ENCODE measurements around the gene VAMP2. TPM values are rescaled to one million over a fixed set of nuclear protein-coding genes. Genes with fewer than 3 reads are reported as not detected.

Gene VAMP2
- total and polyA plus RNA-seq, 9 of the 15 experiments (the other 6 are each of a cell fraction or from before 2014, with no cell fraction given) = 2.3 to 31.8 (median 6.0) TPM

- TF ChIP-seq PRDM10 (IDR thresholded peaks at IDR 0.05; ENCODE audit: partially characterized antibody) (peak; percentile 43), ASH1L (IDR thresholded peaks at IDR 0.05; ENCODE audit: borderline replicate concordance, low read depth, partially characterized antibody) (no peak), RBM34 (IDR thresholded peaks at IDR 0.05; ENCODE audit: borderline replicate concordance, insufficient read depth, low read length) (no peak), HDAC2 (IDR thresholded peaks at IDR 0.05) (no peak), HOXB6 (CRISPR knock-in tag; IDR thresholded peaks at IDR 0.05; ENCODE audit: borderline replicate concordance) (no peak), NR2C1 (IDR thresholded peaks at IDR 0.05) (no peak), NR2C1 (tag; IDR thresholded peaks at IDR 0.05) (no peak), MYNN (IDR thresholded peaks at IDR 0.05) (no peak), MYNN (CRISPR knock-in tag; IDR thresholded peaks at IDR 0.05) (no peak), ZBTB2 (IDR thresholded peaks at IDR 0.05) (no peak), ZBTB5 (IDR thresholded peaks at IDR 0.05) (no peak), THAP12 (CRISPR knock-in tag; IDR thresholded peaks at IDR 0.05) (0 out of 2 replicates have a peak, but pooled peaks have one; percentile 18), ZNF121 (CRISPR knock-in tag; conservative IDR thresholded peaks at IDR 0.05) (no peak), SRSF1 (IDR thresholded peaks at IDR 0.05; ENCODE audit: low read depth, low read length) (no peak), NELFE (IDR thresholded peaks at IDR 0.05; ENCODE audit: insufficient read depth, insufficient read length) (no peak), ZNF282 (CRISPR knock-in tag; IDR thresholded peaks at IDR 0.05) (no peak), ZNF133 (CRISPR knock-in tag; IDR thresholded peaks at IDR 0.05) (no peak), PKNOX1 (IDR thresholded peaks at IDR 0.05) (peak; percentile 60)
These were observed 23.9 kb downstream of the VAMP2 start (continued) for GRCh38 chr17:8138672-8139371.
